Adipocyte (in vitro differentiated cells): ENCODE data around the gene CREB3L4.
"Not testable (repeated sequence)": the region's sequence is repeated elsewhere in the genome, so short reads cannot be mapped to it uniquely, and the experiment has no call there.

Experiments used
- DNase-seq: peaks from one replicate; pipeline ENCODE4 v3.0.0-alpha.2; 2015; ENCODE audit warnings: low read depth
- H3K27me3 ChIP-seq: replicated peaks from 2 replicates; pipeline ENCODE4 v1.7.0; 2013; ENCODE audit warnings: mild to moderate bottlenecking, low read length, moderate library complexity; ENCODE audit not compliant: control insufficient read depth, insufficient read depth
- H3K36me3 ChIP-seq: 2 replicates; pipeline ENCODE4 v1.7.0; 2013; ENCODE audit warnings: low read length, mild to moderate bottlenecking, moderate library complexity; ENCODE audit not compliant: control insufficient read depth, insufficient read depth, severe bottlenecking
- H3K4me1 ChIP-seq: 2 replicates; pipeline ENCODE4 v1.7.0; 2013; ENCODE audit warnings: mild to moderate bottlenecking, low read length, moderate library complexity; ENCODE audit not compliant: control insufficient read depth, insufficient read depth
- H3K4me3 ChIP-seq: 2 replicates; pipeline ENCODE4 v1.7.0; 2013; ENCODE audit warnings: mild to moderate bottlenecking, low read length, moderate library complexity
- H3K9ac ChIP-seq: 2 replicates; pipeline ENCODE4 v1.7.0; 2013; ENCODE audit warnings: mild to moderate bottlenecking, low read length, moderate library complexity
- H3K9me3 ChIP-seq: 2 replicates; pipeline ENCODE4 v1.7.0; 2013; ENCODE audit warnings: mild to moderate bottlenecking, low read length, moderate library complexity; ENCODE audit not compliant: control insufficient read depth

Gene CREB3L4

DNA sequence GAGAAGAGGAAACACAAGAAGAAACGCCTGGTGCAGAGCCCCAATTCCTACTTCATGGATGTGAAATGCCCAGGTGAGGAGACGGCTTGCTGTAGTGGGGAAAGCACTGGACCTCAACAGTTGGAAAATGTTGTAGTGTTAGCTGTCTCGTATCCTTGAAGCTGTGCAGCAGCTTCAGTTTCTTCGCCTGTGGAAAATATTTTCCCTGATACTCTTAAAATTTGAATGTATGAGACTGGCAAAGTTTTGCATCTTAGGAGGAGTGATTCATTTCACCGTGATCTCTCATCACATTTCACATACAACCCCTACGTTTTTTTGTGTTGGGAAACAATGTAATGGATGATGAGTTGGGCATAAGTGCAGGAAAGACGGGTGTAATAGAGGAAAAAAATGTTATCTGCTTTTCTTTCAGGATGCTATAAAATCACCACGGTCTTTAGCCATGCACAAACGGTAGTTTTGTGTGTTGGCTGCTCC lies 23.5 kb downstream of the CREB3L4 start:
- H3K9ac ChIP-seq, result peak overlapping the region; percentile 99
- H3K36me3 ChIP-seq, result peaks cover 35% of the 10 kb centered on the region
- H3K9me3 ChIP-seq, result no peaks in the 10 kb centered on the region
- no peaks in the 10 kb centered on the region for H3K27me3 ChIP-seq
- peaks cover 22% of the 10 kb centered on the region for H3K4me1 ChIP-seq
- H3K4me3 ChIP-seq, result peak overlapping the region; percentile 97
- DNase-seq, result no peak

DNA sequence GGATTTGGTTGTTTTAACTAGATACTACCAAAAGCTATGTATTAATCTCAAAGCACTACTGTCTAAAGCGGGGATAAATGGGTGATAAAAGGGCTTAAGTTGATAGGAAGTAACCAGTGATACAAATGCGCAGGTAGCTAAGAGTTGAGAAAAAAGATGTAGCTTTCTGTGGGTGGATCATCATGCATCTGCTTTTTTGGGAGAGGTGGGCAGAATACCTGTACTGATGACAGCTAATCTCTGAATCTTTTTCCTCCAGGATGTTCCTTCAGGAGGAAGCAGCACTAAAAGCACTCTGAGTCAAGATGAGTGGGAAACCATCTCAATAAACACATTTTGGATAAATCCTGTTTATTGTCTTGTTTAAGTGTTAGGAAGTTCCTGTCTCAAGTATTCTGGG lies 24.1 kb downstream of the CREB3L4 start:
- no peaks in the 10 kb centered on the region for H3K9me3 ChIP-seq
- peak overlapping the region; percentile 97 for H3K4me3 ChIP-seq
- DNase-seq, result no peak
- peak overlapping the region; percentile 99 for H3K9ac ChIP-seq
- H3K36me3 ChIP-seq, result peaks cover 35% of the 10 kb centered on the region
- peaks cover 22% of the 10 kb centered on the region for H3K4me1 ChIP-seq
- no peaks in the 10 kb centered on the region for H3K27me3 ChIP-seq

DNA sequence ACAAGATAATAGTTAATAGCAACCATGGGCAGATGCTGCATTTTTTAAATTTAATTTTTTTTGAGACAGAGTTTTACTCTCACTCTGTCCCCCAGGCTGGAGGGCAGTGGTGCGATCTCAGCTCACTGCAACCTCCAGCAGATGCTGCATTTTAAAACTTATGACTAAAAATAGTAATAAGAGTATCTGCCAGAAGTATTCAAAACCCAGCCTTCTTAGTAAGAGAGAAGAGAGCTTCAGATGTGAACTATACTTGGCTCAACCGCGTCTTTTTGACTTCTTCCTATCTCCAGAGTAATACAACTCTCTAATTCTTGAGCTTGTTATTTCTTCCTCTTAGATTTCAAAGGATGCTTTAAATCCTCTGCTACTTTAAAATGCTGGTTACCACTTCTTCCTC lies 27.5 kb downstream of the CREB3L4 start:
- Histone ChIP-seq H3K27me3 (no peaks in the 10 kb centered on the region), H3K36me3 (peaks cover 35% of the 10 kb centered on the region), H3K9me3 (no peaks in the 10 kb centered on the region), H3K4me1 (peaks cover 22% of the 10 kb centered on the region), H3K9ac (no peak overlapping the region), H3K4me3 (no peak overlapping the region)
- DNase-seq, result no peak

DNA sequence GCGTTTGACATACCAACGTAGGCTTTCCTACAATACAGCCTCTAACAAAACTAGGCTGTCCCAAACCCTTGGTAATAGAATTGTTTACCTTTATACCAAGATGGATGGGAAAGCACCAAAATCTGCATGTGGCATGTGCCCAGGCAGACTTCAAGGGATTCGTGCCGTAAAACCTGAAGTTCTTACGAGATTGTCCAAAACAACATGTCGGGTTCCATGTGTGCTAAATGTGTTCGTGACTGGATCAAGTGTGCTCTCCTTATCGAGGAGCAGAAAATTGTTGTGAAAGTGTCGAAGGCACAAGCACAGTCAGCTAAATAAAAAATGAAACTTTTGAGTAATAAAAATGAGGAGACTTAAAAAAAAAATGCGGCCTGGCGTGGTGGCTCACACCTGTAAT lies 27.9 kb downstream of the CREB3L4 start:
- Histone ChIP-seq H3K27me3 (no peaks in the 10 kb centered on the region), H3K9me3 (no peaks in the 10 kb centered on the region), H3K4me3 (no peak overlapping the region), H3K9ac (no peak overlapping the region), H3K36me3 (peaks cover 35% of the 10 kb centered on the region), H3K4me1 (peaks cover 22% of the 10 kb centered on the region)
- DNase-seq, result no peak

DNA sequence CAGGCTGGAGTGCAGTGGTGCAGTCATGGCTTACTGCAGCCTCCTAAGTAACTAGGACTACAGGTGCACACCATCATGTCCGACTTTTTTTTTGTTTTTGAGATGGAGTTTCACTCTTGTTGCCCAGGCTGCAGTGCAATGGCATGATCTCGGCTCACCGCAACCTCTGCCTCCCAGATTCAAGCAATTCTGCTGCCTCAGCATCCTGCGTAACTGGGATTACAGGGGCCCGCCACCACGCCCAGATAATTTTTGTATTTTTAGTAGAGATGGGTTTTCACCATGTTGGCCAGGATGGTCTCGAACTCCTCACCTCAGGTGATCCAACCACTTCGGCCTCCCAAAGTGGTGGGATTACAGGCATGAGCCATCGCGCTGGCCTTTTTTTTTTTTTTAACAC lies 29.2 kb downstream of the CREB3L4 start:
- H3K4me1 ChIP-seq, result peaks cover 14% of the 10 kb centered on the region
- peaks cover 29% of the 10 kb centered on the region for H3K36me3 ChIP-seq
- DNase-seq, H3K4me3 ChIP-seq, H3K9me3 ChIP-seq, H3K27me3 ChIP-seq, H3K9ac ChIP-seq: not testable (repeated sequence)

DNA sequence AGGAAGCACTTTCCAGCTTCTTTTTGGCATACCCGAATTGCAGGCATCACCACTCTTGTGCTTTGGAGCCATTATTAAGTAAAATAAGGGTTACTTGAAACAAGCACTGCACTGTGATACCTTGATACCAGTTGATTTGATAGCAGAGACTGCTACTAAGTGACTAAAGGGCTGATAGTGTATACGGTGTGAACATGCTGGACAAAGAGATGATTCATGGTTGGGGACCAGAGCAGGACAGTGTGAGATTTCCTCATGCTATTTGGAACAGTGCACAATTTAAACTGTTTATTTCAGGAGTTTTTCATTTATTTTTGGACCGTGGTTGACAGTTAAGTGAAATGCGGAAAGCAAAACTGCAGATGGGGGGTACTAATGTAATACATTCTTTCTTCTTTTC lies 32.7 kb downstream of the CREB3L4 start:
- no peak overlapping the region for H3K4me3 ChIP-seq
- no peaks in the 10 kb centered on the region for H3K4me1 ChIP-seq
- H3K9ac ChIP-seq, result no peak overlapping the region
- H3K36me3 ChIP-seq, result peaks cover 2% of the 10 kb centered on the region
- H3K9me3 ChIP-seq, result no peaks in the 10 kb centered on the region
- no peak for DNase-seq
- no peaks in the 10 kb centered on the region for H3K27me3 ChIP-seq

DNA sequence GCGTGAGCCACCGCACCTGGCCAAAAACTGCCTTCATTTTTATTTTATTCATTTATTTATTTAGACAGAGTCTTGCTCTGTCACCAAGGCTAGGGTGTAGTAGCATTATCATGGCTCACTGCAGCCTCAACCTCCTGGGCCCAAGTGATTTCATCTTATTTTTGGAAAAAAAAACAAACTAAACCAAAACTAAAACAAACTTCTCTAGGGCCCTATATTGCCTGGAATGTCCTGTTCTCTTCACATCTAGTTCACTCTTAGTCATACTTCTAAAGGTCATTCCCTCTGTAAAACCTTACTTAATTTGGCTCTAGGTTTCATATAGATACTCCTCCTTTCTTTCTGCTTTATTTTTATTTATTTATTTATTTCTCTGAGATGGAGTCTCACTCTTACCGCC lies 38.4 kb downstream of the CREB3L4 start:
- Histone ChIP-seq H3K36me3 (no peaks in the 10 kb centered on the region), H3K9me3 (no peaks in the 10 kb centered on the region), H3K9ac (no peak overlapping the region), H3K4me1 (peaks cover 6% of the 10 kb centered on the region), H3K27me3 (no peaks in the 10 kb centered on the region), H3K4me3 (no peak overlapping the region)
- DNase-seq, result peak; percentile 77

DNA sequence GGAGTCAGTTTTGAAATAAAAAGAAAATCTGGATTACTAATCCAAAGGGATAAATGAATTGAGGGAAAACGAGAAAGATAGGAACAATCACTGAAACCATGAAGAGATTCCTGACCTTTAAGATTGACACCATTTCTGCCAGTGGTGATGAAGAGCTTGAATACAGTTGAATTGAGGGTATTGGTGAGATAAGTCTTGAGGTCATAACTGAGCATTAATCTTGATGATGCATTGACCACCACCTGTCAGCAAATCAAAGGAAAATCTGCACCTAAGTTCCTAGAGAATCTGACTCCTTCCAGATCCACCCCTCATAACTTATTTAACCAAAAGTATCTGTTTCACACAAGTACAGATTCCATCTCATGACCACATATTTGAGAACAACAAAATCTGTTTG lies 44.4 kb downstream of the CREB3L4 start:
- H3K9ac ChIP-seq, result no peak overlapping the region
- no peak overlapping the region for H3K4me3 ChIP-seq
- H3K36me3 ChIP-seq, result no peaks in the 10 kb centered on the region
- no peak for DNase-seq
- no peaks in the 10 kb centered on the region for H3K27me3 ChIP-seq
- peaks cover 6% of the 10 kb centered on the region for H3K4me1 ChIP-seq
- H3K9me3 ChIP-seq, result no peaks in the 10 kb centered on the region

DNA sequence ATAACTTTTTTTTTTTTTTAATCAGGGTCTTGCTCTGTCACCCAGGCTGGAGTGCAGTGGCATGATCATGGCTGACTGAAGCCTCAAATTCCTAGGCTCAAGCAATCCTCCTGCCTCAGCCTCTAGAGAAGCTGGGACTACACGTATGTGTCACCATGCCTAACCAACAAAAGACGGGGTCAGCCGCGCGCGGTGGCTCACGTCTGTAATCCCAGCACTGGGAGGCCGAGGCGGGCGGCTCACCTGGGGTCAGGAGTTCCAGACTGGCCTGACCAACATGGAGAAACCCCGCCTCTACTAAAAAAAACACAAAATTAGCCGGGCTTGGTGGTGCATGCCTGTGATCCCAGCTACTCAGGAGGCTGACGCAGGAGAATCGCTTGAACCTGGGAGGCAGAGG lies 44.8 kb downstream of the CREB3L4 start:
- not testable (repeated sequence) for H3K9me3 ChIP-seq, H3K27me3 ChIP-seq, H3K9ac ChIP-seq, H3K36me3 ChIP-seq, H3K4me3 ChIP-seq, DNase-seq, H3K4me1 ChIP-seq

DNA sequence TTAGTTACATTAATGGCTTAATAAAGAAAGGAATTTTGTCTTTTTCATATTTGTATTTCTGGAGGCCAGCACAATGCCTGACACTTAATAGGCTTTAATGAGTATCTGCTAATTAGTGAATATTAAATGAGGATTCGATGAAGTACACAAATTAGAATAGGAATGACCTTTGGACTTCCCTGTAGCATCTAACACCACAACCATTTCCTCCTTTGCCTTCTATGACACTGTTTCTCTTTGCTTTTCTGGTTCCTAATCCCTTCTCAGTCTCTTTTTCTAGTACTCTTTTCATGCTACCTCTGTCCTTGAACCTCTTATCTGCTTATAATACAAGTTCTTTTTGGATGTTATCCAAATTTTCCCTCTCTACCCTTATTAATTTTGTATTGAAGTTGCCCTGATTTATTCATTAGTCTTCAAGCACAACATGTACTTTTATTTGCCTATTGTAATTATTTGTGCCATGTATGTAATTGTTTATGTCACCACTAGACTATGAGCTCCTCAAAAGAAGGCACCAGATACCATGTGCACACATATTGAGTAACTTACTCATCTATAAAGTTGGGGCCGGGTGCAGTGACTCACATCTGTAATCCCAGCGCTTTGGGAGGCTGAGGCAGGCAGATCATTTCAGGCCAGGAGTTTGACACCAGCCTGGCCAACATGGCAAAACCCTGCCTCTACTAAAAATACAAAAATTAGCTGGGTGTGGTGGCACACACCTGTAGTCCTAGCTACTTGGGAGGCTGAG lies 46.6 kb downstream of the CREB3L4 start:
- peak; percentile 63 for DNase-seq
- Histone ChIP-seq H3K27me3 (no peaks in the 10 kb centered on the region), H3K36me3 (no peaks in the 10 kb centered on the region), H3K4me3 (no peak overlapping the region), H3K9me3 (no peaks in the 10 kb centered on the region), H3K4me1 (peaks cover 6% of the 10 kb centered on the region), H3K9ac (no peak overlapping the region)

DNA sequence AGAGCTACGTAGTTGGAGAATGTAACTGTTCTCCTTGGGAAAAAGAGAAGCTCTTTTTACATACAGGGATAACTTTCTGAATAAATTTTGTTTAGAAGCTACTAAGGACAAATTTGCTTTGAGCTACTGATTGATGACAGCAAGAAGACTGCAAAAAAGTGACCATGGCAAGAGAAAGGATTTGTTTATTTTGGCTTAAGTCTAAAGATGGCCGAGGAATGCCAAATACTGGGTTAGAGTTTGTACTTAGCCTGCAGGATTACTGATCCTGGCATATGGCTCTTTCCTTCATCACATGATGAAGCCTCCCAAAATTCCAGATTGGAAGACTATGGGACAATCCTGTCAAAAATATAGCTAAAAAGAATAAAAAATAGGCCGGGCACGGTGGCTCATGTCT lies 51.6 kb downstream of the CREB3L4 start:
- Histone ChIP-seq H3K9ac (no peak overlapping the region), H3K27me3 (no peaks in the 10 kb centered on the region), H3K36me3 (no peaks in the 10 kb centered on the region), H3K9me3 (no peaks in the 10 kb centered on the region), H3K4me3 (no peak overlapping the region), H3K4me1 (peaks cover 3% of the 10 kb centered on the region)
- DNase-seq, result no peak

DNA sequence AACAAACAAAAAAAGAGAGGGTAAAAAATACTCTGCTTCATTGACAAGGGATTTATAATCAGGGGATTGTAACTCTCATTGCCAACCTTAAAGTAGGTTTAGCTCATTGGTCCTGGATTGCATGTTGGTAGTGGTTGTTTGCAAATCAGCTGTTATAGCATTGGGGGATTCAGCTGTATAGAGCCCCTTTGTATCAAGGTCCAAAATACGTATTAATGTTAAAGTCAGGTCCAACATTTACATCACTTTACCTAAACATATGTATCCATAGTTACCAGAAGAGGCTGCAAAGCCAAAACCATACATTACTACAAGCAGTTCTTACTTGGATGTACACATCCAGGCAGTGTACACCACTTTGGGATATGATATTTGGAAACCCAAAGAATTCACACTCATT lies 52.2 kb downstream of the CREB3L4 start:
- Histone ChIP-seq H3K9me3 (no peaks in the 10 kb centered on the region), H3K36me3 (no peaks in the 10 kb centered on the region), H3K9ac (no peak overlapping the region), H3K27me3 (no peaks in the 10 kb centered on the region), H3K4me1 (no peaks in the 10 kb centered on the region), H3K4me3 (no peak overlapping the region)
- DNase-seq, result no peak
